Activated naive CD4-positive, alpha-beta T cell treated with anti-CD3 and anti-CD28 coated beads, Interleukin-2, amount 10 ng/mL, durations not matched to agents 7 days and 5 days (primary cell): ENCODE results near the gene GALT.

Experiments
- CTCF ChIA-PET: fragments of 350-600 bp; sonication (Branson Sonifier 250); formaldehyde crosslinking; loops from one replicate; lab custom pipeline; 2021; ENCODE audit warnings: antibody characterized with exemption; lab: Charles Lee
- DNase-seq: peaks from one replicate; pipeline ENCODE4 v3.0.0-alpha.2; 2020
- H3K27ac Mint-ChIP-seq: one replicate; pipeline ENCODE4 v1.8.0; 2021; ENCODE audit warnings: mild to moderate bottlenecking, moderate library complexity, mixed read lengths
- H3K27me3 Mint-ChIP-seq: one replicate; pipeline ENCODE4 v1.8.0; 2021; ENCODE audit warnings: mild to moderate bottlenecking, mixed read lengths
- H3K36me3 Mint-ChIP-seq: one replicate; pipeline ENCODE4 v1.8.0; 2021; ENCODE audit warnings: mixed read lengths
- H3K4me1 Mint-ChIP-seq: one replicate; pipeline ENCODE4 v1.8.0; 2021; ENCODE audit warnings: mixed read lengths
- H3K4me3 Mint-ChIP-seq: one replicate; pipeline ENCODE4 v1.8.0; 2021; ENCODE audit warnings: mild to moderate bottlenecking, moderate library complexity, mixed read lengths
- H3K9me3 Mint-ChIP-seq: one replicate; pipeline ENCODE4 v1.8.0; 2021; ENCODE audit warnings: mixed read lengths

Gene GALT

DNA sequence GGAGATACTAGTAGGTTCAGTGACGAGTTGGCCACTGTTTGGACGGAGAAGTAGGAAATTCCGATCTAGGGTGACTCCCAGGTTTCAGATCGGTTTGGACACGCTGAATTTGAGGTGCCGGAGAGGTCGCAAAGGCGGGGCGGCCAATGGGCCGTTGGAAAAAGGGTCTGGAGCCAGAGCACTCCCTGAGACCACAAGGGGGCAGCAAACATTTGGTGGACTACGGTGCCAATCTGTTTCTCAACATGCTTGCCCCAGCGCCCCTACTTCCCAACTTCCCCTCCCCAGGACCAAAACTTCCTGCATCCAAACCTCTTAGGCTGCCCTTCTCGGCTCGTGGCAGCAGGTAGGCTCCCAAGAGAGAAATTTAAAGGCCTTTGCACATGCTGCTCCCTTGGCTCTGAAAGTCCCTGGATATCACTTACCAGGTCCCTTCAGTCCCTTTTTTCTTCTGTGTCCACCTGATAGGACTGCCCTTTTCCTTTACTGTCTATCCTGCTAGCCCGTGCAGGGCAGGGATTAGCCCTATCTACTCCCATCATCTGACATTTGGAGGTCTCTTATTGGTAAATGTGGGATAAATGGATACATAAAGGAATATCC, 33.6 kb upstream of the GALT start:
- Mint-ChIP-seq H3K36me3 (peaks cover 31% of the 10 kb centered on the region), H3K27ac (peak overlapping the region; percentile 89), H3K4me3 (peak overlapping the region; percentile 91), H3K4me1 (peaks cover 26% of the 10 kb centered on the region), H3K27me3 (no peaks in the 10 kb centered on the region), H3K9me3 (no peaks in the 10 kb centered on the region)
- DNase-seq: peak; percentile 78
- CTCF ChIA-PET: interaction anchor here (0.7 to 8.5 kb wide), 9 partner anchors 9 to 160 kb away, joined by 3 to 130 read pairs (median 3); partner anchors contain the start of genes GALT and SIGMAR1

DNA sequence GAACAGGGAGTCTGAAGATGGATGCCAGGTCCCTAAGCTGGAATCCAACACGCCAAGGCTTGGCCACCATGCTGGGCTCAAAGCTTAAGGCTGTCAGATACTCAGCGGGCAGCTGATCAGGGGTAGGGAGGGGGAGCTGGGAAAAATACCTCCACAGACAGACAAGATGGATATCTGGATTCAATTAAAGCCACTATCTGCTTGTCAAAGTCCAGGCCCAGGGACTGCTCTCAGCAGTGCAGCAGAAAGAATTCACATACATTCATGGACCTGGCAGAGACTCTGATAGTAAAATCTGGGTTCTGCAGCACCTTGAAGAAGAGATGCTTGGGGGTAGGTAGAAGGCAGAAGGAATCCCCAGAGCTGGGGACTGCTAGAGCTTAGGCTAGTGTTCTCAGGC, 31.3 kb upstream of the GALT start:
- Mint-ChIP-seq H3K4me3 (no peak overlapping the region), H3K9me3 (no peaks in the 10 kb centered on the region), H3K36me3 (peaks cover 34% of the 10 kb centered on the region), H3K27me3 (no peaks in the 10 kb centered on the region), H3K27ac (no peak overlapping the region), H3K4me1 (peaks cover 41% of the 10 kb centered on the region)
- DNase-seq: no peak
- CTCF ChIA-PET: interaction anchor here (1.0 to 8.5 kb wide), 4 partner anchors 12 to 87 kb away, joined by 3 to 130 read pairs (median 4); partner anchors contain the start of gene SIGMAR1

DNA sequence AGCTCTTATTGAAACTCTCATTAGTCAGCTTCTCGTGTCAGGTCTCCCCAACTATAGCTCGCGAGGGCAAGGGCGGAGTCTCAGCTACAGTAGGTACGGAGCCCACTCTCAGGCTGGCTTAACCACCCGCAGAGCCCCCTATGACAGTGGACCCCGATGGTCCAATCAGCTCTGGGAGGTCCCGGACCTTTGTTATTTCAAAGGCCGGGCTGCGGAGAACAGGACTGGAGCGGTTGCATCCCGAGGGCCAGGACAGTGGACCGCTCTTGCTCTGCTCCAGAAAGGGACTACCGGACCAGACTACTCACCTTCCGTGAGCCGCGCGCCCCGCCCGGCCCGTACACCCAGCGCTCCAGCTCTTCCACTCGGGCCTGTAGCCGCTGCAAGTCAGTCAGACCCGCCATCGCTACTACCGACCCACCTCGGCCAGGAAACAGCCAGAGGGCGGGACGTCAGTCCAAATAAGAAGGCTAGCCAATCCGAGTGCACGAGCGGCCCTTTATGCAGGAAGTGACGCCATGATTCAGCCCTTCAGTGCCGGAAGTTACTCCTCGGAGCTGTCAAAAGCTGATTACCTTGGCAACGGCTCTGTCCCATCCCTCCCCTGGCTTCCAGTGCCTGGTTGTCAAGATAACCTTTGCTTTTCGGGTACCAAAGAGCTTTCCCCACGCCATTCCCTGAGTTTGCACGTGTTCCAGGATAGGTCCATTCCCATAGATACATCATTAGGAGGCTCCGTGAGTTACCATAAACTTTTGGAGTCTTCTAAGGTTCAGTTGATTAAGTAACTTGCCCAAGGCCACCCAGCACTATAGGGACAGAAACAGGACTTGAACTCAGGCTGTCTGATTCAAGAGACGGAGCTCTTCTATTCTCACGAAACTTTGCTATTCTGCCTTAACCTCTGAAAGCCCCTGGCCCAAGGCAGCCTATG, 26.1 kb upstream of the GALT start, which contains the start of gene DCTN3:
Gene DCTN3 (minus strand): TSS at position 435 of the 934 bp plus-strand sequence. CDS start 31 bp downstream, at position 404.
- CTCF ChIA-PET: interaction anchor here (0.8 to 4.1 kb wide), 9 partner anchors 11 to 119 kb away, joined by 3 to 40 read pairs (median 4); partner anchors contain the start of genes GALT and SIGMAR1
- Mint-ChIP-seq H3K27me3 (peaks cover 48% of the 10 kb centered on the region), H3K9me3 (no peaks in the 10 kb centered on the region), H3K4me1 (peaks cover 32% of the 10 kb centered on the region), H3K36me3 (peaks cover 17% of the 10 kb centered on the region), H3K4me3 (peak within 1 kb of the TSS; percentile 85), H3K27ac (peak within 1 kb of the TSS; percentile 76)
- DNase-seq: peak; percentile 97

DNA sequence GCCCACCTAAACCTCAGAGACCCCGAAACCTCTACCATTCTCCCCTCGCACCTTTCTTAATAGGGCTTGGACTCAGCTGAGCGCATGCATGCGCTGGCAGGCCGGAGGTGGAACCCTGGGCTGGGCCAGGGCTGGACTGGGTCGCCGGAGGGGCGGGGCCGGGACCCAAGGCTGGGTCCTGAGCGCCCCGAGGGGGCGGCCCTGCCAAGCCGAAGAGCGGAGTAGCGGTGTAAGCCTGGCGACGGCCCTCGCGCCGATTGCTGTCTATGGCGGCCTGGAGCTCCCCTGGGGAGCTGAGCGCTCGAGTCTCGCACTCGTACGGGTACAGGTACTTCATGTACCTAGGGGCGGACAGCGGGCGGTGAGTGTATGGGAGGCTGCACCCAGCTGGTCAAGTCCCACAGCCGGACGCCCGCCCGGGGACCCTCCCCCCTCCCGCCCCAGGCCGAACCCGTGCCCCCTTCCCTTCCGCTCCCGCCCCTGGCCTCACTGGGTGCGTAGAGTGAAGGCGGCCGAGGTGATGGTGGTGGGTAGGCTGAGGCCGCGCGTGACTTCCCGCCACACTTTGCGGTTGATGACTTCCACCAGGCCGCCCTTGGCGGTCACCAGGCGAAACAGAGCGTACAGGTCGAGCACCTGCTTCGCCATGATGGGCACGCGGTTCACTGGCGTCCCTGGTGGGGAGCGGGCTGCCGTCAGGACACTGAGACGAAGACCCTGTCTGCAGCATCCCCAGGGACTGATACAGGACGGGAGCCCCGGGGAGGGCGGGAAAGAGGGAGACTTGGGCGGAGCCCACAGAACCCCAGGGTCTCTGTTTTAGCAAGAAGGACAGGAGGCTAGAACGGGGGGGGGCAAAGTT, 22.9 kb upstream of the GALT start:
- Mint-ChIP-seq H3K36me3 (no peaks in the 10 kb centered on the region), H3K4me3 (no peak overlapping the region), H3K9me3 (no peaks in the 10 kb centered on the region), H3K27me3 (peaks cover 80% of the 10 kb centered on the region), H3K27ac (no peak overlapping the region), H3K4me1 (peaks cover 36% of the 10 kb centered on the region)
- CTCF ChIA-PET: interaction anchor here (0.7 to 4.1 kb wide), 3 partner anchors 9 to 32 kb away, joined by 4 to 40 read pairs (median 5); no protein-coding TSS in a partner anchor
- DNase-seq: peak; percentile 29

DNA sequence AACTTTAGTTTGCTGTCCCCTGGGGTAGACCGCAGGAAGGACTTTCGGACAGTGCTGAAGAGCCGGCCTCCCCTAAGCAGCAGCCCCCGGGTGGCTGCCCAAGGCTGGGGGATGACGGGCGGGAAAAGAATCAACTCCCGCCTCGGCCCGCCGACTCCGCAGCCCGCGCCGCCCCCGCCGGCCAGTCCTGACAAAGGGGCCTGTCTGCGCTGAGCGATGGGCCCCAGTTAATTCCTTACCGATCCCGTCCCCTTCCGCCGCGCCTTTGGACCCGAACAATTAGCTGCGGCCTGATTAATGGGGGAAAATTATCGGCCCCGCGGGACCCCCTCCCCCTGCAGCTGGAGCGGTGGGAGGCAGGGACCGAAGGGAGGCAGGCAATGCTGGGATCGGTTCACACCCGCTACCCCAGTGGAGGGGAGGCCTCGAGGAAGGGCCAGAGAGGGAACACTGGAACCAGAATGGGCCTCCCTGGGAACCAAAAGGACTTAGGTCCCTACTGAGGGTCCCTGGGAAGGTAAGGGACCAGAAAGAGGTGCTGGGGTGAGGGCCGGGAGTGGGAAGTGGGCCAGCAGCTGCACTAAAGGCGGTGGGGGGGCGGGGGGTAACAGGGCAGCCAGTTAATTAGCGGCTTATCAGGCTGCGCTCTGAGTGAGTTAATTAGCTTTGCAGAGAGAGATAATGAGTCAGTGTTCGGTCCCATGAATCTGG, 21.8 kb upstream of the GALT start:
- H3K4me3 Mint-ChIP-seq: no peak overlapping the region
- CTCF ChIA-PET: interaction anchor here (1.1 to 2.4 kb wide), 3 partner anchors 10 to 13 kb away, joined by 3 to 13 read pairs (median 7); partner anchors contain the start of gene SIGMAR1
- H3K9me3 Mint-ChIP-seq: no peaks in the 10 kb centered on the region
- DNase-seq: no peak
- peaks cover 91% of the 10 kb centered on the region for H3K27me3 Mint-ChIP-seq
- peaks cover 31% of the 10 kb centered on the region for H3K4me1 Mint-ChIP-seq
- no peaks in the 10 kb centered on the region for H3K36me3 Mint-ChIP-seq
- no peak overlapping the region for H3K27ac Mint-ChIP-seq

DNA sequence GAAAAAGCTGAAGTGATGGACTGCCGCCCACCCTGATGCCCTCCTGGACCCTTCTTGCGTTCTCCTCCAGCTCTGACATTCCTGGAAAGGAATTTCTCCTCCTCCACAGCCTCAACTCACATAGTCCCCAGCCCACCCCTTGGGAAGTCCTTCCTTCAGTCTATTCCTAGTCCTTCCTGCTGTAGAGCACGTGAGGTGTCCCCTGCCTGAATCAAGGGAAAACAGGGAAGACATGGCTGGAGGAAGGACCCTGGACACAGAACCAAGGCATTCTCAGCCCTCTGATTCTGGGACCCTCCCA, 21.3 kb upstream of the GALT start:
- H3K4me3 Mint-ChIP-seq: no peak overlapping the region
- H3K9me3 Mint-ChIP-seq: no peaks in the 10 kb centered on the region
- H3K4me1 Mint-ChIP-seq: peaks cover 28% of the 10 kb centered on the region
- no peaks in the 10 kb centered on the region for H3K36me3 Mint-ChIP-seq
- DNase-seq: no peak
- H3K27me3 Mint-ChIP-seq: peaks cover 96% of the 10 kb centered on the region
- no peak overlapping the region for H3K27ac Mint-ChIP-seq
- CTCF ChIA-PET: interaction anchor here (1.1 to 2.4 kb wide), 5 partner anchors 8 to 33 kb away, joined by 3 to 13 read pairs (median 5); partner anchors contain the start of gene SIGMAR1

DNA sequence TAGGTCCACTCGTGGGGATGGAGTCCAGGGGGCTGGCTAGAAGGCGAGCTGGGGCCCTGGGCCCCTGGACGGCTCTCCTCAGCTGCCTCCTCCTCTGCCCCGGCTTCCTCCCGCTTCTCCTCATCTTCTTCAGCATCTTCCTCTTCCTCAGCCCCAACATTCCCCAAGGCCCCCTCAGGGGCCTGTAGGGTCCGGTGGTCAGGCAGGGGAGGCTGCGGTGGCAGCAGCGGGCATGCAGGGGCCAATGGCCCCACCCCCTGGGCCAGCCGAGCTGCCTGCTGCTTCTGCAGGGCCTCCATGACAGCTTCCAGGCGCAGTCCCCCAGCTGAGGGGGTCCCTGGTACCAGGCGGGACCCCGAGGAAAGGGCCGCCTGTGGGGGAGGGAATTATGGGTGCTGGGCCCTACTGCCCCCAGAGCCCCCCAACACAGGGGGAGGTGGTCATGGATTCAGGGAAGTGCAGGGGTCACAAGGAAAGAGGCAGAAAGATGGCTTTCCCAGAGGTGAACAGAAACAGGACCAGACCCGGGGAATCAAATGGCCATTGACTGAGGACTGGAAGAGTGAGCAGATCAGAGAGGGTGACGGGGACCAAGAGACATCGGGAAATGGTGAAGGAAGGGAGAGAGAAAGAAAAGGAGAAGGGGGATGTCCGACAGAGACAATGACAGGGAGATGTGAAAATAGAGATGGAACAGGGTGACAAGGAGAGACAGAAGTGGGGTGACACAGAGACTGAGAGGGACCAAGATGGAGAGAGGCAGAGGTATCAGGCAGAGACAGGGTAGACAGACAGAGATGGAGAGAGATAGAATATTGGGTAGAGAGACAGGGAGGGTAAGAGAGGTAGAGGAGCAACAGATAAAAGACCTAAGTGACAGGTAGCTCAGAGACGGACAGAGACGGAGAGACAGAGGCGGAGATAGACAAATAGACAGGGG, 18.5 kb upstream of the GALT start:
- H3K9me3 Mint-ChIP-seq: no peaks in the 10 kb centered on the region
- peak overlapping the region; percentile 60 for H3K4me3 Mint-ChIP-seq
- peaks cover 84% of the 10 kb centered on the region for H3K27me3 Mint-ChIP-seq
- no peak overlapping the region for H3K27ac Mint-ChIP-seq
- no peak for DNase-seq
- H3K36me3 Mint-ChIP-seq: no peaks in the 10 kb centered on the region
- peaks cover 21% of the 10 kb centered on the region for H3K4me1 Mint-ChIP-seq
- CTCF ChIA-PET: no interaction called here

DNA sequence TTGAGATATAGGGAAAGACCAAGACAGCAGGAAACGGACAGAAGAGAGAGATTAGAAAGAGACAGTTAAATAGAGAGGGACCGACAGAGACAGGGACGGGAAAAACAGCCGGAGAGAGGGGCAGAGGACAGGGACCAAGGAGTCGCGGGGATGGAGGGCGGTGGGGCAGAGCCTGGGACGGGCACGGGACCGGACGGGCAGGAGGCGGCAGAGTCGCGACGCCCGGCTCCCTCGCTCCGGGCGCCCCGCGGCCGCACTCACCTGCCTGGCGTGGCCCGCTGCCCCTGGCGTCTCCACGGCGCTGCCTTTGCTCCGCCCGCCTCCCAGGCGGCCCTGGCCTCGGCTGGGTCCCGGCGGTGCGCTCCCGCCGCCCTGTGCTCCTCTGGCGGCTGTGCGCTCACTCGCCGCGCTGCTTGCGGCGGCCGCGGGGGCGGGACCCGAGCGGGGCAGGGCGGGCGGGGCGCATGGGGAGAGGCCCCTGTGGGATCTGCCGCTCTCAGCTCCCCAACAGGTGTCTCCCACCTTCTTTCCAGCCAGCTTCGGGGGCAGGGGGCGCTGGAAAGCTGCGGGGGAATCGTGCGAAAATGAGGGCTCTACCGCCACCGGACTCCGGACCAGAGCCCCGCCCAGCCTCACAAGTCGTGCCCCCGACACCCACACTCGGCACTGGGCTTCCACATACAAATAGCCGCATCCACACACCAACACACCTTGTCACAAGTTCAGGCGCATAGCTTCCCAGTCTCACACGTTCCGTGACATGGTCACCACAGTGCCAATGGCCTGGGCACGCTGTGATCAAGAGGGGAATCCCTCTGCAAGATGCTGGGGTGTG, 17.6 kb upstream of the GALT start, which contains the start of gene ARID3C:
Gene ARID3C (minus strand): TSS at position 411 of the 835 bp plus-strand sequence. CDS start 1,052 bp downstream, outside the sequence.
- CTCF ChIA-PET: interaction anchor here (1.3 to 9.9 kb wide), 2 partner anchors 14 to 23 kb away, joined by 4 to 130 read pairs; partner anchors contain the start of gene RPP25L
- H3K9me3 Mint-ChIP-seq: no peaks in the 10 kb centered on the region
- H3K4me3 Mint-ChIP-seq: peak within 1 kb of the TSS; percentile 65
- peaks cover 18% of the 10 kb centered on the region for H3K4me1 Mint-ChIP-seq
- H3K27me3 Mint-ChIP-seq: peaks cover 76% of the 10 kb centered on the region
- H3K27ac Mint-ChIP-seq: no peak within 1 kb of the TSS
- DNase-seq: peak; percentile 58
- no peaks in the 10 kb centered on the region for H3K36me3 Mint-ChIP-seq

DNA sequence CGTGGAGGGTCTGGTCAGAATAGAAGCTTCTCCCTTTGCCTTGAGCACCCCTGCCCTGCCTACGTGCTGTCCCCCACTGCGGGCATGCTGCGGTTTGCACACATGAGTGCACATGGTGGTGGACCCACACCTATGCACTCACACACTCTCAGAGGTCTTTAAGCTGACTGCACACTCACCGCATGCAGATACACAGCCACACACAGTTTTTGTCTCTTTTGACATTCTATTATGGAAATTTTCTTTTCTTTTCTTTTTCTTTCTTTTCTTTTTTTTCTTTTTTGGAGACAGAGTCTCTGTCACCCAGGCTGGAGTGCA, 17.0 kb upstream of the GALT start:
- peaks cover 21% of the 10 kb centered on the region for H3K4me1 Mint-ChIP-seq
- DNase-seq: no peak
- no peaks in the 10 kb centered on the region for H3K9me3 Mint-ChIP-seq
- H3K27me3 Mint-ChIP-seq: peaks cover 70% of the 10 kb centered on the region
- peak overlapping the region; percentile 65 for H3K4me3 Mint-ChIP-seq
- CTCF ChIA-PET: interaction anchor here (0.7 to 9.9 kb wide), 3 partner anchors 15 to 24 kb away, joined by 3 to 130 read pairs (median 4); partner anchors contain the start of gene RPP25L
- H3K27ac Mint-ChIP-seq: no peak overlapping the region
- no peaks in the 10 kb centered on the region for H3K36me3 Mint-ChIP-seq

DNA sequence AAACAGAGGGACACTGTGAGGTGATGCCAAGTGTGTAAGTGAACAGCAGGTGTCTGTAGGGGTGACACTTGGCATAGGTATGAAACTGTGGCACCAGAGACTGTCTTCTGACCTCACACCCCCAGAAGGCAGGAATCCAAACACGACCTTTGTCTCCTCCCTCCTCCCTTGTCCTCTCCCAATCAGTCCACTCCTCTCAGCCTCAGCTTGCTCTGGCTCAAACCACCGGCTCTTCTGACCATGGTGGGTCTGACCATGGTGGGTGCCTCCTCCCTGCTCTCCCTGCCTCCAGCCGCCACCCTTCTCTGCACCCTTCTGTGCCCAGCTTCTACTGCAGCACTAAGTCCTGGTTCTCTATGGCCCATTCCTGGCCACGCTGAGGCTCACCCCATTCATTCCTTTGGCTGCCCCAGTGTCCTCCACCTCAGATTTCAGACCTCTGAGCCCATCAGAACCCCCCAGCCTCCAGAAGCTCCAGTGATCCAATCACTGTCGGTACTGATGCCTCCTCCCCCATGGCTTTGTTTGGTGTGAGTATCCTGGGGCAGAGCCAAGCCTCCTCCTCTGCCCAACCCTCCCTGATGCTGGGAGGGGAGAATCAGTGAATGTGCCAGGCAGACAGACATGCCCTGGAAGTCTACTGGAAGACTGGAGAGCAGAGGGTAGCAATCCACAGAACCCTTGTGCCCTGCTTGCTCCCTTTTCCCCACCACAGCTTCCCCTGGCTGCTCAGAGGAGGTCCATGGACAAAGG, 15.9 kb upstream of the GALT start:
- peaks cover 5% of the 10 kb centered on the region for H3K36me3 Mint-ChIP-seq

DNA sequence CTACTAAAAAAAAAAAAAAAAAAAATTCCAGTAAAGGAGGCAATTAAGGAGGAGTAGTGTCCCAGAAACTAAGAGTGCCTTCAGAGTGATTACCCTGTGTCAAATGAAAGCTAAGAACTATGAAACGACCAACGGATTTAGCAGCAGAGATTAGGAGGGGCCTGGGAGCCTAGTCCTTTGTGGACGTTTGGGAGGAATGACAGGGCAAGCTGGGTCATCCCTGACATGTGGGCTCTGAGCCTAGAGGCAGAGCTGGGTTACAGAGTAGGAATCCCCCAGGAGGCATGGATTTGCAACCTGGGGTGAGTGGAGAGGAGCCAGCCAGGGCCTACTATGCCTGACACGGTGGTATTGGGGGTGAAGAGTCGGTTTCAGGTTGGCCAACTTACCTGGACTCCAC, 13.3 kb upstream of the GALT start:
- Mint-ChIP-seq H3K27ac (no peak overlapping the region), H3K27me3 (peaks cover 33% of the 10 kb centered on the region), H3K9me3 (no peaks in the 10 kb centered on the region), H3K4me3 (no peak overlapping the region), H3K4me1 (peaks cover 46% of the 10 kb centered on the region), H3K36me3 (peaks cover 12% of the 10 kb centered on the region)
- no peak for DNase-seq
- CTCF ChIA-PET: interaction anchor here (1.3 to 9.9 kb wide), 9 partner anchors 10 to 131 kb away, joined by 5 to 130 read pairs (median 16); partner anchors contain the start of genes DCTN3, GALT and RPP25L

More for the DNA sequence above, 15.9 kb upstream of the GALT start:
- CTCF ChIA-PET: interaction anchor here (5.8 to 9.9 kb wide), 2 partner anchors 9 to 16 kb away, joined by 40 to 130 read pairs; partner anchors contain the start of genes DCTN3 and RPP25L
- no peaks in the 10 kb centered on the region for H3K9me3 Mint-ChIP-seq
- H3K4me1 Mint-ChIP-seq: peaks cover 30% of the 10 kb centered on the region
- no peak overlapping the region for H3K4me3 Mint-ChIP-seq
- DNase-seq: no peak
- H3K27me3 Mint-ChIP-seq: peaks cover 59% of the 10 kb centered on the region
- H3K27ac Mint-ChIP-seq: no peak overlapping the region
